Left renal cortex interstitium (tissue), 4 donors: ENCODE data around the gene SLC26A9. TPM values are rescaled to one million over a fixed set of nuclear protein-coding genes. Genes with fewer than 3 reads are reported as not detected.

ENCODE experiments used
- DNase-seq, 4 donors: peaks; one replicate each; pipeline ENCODE4 v3.0.0-alpha.2; 2013; ENCODE audit warnings: low read depth in 4 of 4, low spot score in 2 of 4, missing footprints in 1 of 4
- polyA plus RNA-seq, 4 donors: library from polyadenylated mRNA; unstranded; fragments of 120-200 nt; gene quantifications; one replicate each; pipeline ENCODE4 v1.2.1, GENCODE V29; 2013; ENCODE audit not compliant: insufficient read length in 4 of 4

The SLC26A9 gene
- polyA plus RNA-seq, 4 donors, result 0.14 to 0.39 (median 0.25) TPM

DNA sequence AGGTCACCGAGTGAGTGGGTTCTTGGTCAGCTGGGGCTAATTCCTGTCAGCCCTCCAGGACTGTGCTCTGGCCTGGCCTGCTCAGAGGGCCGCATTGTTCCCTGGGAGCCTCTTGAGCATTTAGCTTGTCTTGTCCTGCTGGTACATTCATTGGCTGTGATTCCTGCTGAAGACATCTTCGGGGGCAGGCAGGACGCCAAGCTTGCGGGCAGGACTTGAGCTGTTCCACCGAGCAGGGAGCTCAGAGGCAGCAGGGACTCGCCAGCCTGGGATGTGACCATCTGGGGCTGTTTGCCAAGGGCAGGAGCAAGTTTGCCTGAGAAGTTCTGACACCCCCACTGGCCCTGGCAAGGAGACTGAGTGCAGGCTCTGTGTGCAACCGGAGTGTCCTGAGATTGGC, 7.0 kb upstream of the SLC26A9 start:
- no peak for DNase-seq

DNA sequence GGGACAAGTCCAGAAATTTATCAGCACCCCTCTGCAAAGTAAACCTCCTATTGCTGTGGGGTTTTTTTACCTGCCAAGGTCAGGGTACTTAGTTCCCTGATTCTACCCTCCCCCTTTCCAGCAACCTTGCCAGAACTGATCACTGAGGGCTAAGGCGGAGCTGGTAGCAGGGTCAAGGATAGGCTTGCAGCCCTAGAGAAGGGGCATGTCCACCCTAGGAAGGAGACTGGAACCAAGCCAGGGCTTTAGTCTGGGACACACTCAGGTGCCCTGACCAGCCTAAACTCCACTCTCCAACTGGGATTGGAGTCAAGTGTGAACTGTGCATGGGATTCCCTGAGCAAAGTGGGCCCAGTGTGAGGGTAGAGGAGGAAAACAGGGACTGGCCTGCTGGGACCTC, 6.5 kb upstream of the SLC26A9 start:
- no peak for DNase-seq

DNA sequence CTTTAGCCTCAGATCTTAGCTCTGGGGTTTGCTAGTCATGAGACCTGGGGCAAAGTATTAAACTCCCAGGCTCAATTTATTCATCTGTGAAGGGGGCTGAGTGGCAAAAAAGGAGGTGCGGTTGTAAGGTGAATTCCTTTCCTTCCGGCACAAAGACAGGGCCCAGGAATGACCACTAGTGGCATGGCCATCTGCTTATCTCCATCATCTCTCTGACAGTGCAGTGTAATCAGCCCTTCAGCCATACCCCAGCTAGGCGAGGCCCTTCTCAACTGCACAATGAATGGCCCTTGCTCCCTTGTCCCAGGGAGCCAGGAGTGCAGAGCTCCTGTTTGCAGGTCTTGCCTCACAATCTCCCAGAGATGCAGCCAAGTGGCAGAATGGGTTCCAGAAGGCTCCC, 5.6 kb upstream of the SLC26A9 start:
- DNase-seq, result no peak

DNA sequence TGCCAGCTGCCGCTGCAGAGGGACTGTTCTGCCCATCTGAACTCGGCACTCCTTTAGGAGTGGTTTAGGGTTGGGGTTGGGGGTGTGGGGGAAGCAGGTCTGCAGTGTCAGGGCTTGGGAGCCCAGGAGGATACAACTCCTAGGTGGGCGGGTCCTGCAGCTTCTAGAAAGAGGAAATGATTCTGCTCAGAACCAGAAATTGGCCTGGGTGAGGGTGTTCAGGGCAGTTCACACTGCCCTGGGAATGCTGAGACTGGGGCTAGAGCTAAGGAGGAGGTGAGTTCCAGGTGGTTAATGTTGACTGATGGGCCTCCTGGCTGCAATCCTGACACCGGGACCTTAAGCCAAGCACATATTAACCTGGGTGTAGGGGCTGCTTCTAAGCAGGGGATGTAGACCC, 4.8 kb upstream of the SLC26A9 start:
- DNase-seq, result no peak

DNA sequence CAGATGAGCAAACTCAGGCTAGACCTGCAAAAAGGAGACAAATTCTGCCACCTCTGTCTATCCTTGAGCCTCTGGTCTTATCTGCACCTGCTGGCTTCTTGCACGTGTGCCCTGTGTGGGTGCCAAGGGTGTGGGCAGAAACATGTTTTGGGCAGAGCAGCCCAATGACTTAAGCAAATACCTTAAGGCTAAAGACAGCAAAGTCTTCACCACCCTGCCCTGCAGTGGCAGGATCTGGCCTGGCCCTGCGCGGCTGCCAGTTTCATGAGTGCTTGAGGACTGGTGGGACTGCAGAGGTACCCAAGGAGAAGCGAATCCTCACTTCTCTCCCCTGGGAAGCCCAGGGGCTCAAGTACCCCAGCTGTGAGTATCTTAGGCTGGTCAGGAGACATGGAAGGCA, 3.8 kb upstream of the SLC26A9 start:
- no peak for DNase-seq

DNA sequence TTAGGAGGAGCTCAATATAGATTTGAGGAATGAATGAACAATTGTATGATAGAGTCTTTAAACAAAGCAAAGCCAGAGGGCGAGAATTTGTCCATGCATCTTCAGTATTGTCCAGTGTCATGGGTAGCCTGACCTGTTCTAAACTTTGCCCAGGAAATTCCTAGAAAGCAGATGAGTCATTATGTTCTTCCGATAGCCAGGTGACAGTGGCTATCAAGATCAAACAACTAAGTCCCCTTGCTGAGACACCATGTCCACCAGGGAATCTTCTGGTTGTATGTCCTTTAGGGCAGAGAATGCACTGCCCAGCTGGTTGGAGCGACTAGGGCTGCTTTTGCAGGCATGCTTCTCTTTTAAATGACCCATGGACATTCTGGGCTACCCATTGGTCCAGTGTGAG, 1.8 kb upstream of the SLC26A9 start:
- DNase-seq, result no peak

DNA sequence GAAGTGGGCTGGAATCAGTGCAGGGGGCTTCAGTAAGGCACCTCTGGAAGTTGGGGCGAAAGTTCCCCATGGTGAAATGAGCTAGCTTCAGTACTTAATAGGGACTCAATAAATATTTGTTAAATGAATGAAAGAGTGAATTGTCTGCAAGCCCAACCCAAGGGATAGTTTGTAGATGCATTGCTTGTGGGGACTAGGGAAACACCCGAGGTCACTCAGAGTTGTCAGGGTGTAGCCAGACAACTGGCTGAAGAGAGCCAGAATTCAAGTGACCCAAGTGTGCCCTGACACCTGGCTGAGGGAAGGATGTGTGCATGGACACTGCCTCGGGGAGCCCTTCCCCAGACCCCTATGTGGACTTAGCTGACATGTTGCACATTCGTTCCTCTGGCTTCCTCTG, 1.3 kb upstream of the SLC26A9 start:
- no peak for DNase-seq

DNA sequence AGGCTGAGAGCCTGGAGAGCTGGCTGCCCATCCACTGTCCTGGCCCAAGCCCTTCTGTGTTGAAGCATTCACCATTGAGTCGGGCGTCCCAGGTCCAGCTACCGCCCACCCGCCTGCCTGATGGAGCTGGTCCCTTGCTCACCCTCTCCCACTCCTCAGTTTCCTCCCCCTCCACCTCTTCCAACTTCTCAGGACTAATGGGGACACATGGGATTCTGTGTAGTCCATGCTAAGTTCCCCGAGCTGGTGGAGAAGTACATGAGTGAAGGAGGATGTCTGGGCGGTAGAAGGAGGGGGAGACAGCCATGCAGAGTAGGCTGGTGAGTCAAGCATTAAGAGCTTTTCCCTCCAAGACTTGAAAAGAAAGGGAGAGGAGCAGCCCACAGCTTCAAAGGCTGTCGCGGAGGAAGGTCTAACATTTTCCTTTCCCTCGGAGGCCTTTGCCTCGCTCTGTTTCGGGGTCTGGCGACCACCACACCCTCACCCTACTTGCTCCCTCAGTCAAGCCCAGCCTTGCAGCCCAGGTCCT, 561 bp downstream of the SLC26A9 start:
- no peak for DNase-seq

DNA sequence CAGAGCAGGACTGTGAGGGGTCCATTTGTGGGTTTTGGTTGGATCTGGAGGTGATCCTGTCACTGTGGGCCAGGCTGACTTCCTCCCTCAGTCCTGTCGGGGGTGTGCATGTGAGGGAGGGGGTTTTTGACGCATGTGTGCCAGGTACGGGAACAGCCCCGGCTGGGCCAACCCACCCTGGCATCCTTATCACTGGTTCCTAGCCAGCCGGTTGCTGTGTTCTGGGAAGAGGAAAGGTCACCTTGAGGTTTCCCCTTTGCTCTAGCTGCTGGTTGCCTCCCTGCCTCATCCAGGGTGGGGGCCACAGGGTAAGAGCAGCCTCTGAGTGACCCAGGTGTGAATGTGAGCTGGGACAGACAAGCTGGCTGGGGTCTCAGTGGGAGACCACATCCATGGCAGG, 2.5 kb downstream of the SLC26A9 start:
- DNase-seq, result no peak

DNA sequence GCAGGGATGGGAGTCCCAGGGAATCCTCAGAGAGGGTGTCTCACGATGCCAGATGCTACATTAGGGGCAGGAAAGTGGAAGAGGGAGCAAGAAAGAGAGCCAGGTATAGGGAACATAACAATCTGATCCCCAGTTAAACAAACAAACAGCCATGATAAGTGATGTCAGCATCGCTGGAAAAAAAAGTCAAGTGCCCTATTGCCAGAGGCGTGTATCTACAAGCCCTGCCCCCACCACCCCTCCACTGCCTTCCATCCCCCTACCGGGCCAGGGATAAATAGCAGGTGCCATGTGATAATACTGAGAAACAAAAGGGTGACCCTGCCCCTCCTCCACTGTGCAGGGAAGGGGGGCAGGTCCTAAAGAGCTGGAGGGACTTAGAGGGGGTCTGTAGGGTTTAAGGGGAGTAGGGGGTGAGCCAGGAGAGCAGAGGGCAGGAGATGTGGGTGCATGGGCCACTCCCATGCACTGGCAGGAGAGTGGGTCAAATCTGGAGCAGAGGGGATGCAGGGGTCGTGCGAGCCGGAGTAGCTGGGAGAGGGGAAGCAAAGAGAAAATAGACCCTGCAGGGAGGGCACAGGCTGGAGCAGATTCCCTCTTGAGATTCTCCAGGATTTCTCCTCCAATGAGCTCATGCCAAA, 3.4 kb downstream of the SLC26A9 start:
- no peak for DNase-seq

DNA sequence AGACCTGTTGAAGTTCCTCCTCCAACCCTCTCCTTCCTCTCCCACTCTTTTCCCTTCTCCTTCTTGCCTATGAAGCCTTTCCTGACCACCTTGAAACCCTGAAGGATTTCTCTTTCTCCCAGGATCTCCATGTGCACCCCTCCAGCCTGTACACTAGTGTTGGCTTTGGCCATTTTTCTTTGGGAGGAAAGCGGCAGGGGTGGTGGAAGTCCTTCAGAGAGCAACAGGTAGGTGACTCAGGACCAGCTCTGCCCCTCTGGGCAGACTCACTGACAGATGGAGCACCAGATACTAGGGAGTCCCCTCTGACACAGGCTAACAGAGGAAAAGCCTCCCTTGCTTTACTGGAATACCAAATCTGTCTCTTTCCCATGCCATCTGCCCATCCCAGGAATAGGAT, 4.6 kb downstream of the SLC26A9 start:
- DNase-seq, result no peak

DNA sequence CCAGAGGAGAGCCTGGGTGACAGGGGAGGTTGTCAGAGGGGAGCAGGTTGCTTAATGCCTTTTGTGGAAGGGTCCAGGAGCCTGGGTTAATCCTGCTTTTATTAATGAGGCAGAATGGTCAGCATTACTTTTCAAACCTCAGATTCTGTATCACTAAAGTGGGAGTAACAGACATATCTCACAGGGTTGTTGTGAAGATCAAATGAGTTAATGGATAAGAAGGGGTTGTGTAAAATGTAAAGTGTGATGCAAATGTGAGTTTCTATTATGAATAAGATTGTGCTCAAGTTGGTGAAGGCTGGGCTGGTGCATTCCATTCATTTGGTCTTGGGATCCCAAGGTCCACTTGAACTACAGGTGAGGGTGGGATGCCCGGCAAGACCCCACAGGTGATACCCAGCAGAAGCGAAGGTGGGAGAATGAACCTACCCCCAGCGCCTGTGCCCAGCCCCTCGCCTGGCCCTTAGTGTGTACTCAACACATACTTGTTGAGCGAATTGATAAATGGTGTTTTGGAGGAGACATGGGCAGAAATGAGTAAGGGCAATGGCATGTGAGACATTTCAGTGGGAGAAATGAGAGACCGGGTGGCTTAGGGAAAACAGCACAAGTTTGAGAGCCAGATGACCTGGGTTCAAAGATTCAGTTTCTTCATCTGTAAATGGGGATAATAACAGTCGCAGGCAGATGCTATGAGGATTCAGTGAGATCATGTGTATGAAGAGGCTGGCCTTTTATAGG, 6.2 kb downstream of the SLC26A9 start:
- DNase-seq, result no peak

DNA sequence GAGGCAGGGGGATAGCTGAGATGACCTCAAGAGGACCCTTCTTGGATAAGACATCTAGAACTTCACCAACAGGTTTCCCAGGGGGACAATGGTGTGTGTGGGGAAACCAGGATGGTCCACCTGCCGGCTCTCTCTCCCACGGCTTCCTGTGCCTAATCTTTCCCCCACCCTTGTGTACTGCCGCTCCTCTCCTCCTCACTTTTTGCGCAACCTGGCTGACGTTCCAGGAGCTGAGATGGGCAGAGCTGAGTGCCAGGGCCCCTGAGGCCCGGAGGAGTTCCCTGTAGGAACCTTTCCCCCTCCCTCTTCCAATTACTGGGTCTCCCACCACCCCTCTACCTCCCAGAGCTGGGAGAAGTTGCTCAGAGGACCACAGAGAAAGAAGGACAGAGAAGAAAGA, 6.9 kb downstream of the SLC26A9 start:
- DNase-seq, result no peak

DNA sequence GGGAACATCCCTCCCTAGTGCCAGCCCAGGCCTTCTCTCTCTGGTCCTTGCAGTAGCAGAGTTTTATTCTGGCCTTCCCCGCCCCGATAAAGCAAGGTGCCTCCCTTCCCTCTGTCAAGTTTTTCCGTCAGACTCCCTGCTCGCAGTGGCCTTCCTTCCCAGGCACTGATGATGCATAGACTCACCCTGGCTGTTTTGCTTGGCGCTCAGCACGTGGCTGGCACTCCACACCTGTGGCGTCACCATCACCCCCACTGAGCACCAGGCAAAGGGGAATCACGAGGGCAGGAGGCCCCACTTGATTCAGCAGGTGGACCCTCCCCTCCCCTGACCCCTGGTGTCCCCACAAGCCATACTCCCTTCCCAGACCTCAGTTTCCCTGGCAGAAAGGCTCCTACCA, 7.4 kb downstream of the SLC26A9 start:
- DNase-seq, result no peak

DNA sequence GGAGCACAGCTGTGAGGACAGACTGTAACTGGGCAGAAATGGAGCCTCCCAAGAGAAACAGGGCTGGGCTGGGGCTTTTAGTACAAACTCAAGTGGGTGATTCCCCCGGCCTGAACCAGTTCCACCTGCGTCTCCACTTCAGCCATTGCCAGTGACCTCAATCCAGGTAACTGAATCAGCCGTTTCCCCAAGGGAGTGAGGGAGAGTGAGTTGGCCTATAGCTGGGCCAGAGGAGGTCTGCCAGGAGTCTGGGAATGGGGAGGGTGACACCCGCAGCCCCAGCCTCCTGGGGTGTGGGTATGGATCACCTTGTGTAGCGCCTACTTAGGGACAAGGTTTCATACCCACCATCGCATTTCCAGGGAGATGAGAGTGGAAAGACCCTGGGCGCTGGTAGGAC, 8.5 kb downstream of the SLC26A9 start:
- DNase-seq, result no peak

DNA sequence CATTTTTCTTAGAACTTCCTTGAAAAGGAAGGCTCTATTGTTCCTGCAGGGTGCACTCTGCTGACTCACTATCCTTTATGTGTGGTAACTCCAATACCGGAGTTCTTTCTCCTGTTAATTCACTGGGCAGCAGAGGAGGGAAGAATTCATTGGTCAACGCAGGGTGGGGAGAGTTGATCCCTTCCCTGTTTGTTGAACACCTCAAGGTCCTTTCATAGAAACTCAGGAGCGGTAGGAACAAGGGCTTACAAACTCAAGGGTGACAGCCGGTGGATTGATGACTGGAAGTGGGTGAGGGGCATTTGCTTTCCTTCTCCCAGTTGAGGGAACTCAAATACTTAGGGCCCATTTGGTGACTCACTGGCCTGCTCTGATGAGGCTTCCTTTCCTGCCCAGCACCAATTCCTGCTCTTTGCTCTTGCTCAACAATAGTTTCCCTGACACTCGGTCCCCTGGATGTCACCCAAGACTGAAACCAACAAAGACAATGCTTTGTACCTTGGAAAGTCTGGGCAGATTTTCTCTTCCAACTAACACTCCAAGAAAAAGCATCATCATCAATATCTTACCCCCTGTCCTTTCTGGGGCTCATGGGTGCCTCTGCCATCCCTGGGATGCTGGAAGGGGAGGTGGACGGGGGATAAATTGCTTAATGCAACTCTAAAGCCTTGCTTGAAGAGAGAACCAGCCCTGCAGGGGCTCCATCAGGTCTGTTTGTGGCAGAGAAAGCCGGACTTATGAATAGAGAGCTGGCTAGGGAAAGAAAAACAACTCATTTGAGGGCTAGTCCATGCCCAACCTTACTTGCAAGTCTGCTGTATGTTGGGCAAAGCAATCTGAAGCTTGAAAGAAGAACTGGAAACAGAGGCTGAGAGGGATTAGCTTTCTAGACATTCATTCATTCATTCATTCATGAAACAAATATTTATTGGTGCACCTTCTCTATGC, 9.3 kb downstream of the SLC26A9 start:
- no peak for DNase-seq

DNA sequence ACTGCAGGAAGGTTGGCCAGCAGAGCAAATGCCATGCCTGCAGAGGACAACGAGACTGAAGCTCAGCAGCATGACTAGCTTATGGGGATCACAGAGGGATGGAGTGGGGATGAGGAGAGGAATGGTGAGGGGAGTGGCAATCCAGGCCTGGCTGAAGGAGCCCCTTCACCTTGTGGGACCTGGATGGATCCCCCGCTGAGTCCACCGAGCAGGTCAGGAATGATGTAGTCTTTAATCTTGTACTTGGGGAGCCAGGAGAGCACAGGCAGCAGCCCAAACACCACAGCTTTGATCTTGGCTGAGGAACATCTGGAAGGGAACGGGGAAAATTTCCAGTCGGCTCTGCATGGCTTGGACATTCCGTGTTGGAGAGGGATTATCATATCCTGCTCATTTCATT, 10.5 kb downstream of the SLC26A9 start:
- DNase-seq, result no peak

DNA sequence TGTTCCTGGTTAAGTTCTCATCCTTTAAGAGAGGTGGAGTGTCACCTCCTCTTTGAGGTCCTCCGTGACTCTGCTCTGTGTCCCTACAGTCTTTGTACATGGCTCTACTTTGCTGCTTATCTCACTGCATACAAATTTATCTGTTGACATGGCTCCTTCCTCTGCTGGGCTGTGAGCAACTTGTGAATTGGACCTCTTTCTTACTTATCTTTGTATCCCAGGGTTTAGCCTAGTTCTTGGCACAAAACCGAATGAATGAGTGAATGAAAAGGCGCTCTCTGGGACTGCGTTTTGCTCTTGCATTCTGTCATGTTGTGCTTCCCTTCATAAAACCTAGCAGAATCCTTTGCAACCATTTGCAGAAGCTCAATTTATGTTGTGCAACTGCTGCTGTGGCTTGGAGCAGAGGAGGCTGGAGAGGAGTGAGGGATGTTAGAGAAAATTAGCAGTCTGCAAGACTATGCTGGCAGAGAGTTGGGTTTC, 12.4 kb downstream of the SLC26A9 start:
- DNase-seq, result no peak

DNA sequence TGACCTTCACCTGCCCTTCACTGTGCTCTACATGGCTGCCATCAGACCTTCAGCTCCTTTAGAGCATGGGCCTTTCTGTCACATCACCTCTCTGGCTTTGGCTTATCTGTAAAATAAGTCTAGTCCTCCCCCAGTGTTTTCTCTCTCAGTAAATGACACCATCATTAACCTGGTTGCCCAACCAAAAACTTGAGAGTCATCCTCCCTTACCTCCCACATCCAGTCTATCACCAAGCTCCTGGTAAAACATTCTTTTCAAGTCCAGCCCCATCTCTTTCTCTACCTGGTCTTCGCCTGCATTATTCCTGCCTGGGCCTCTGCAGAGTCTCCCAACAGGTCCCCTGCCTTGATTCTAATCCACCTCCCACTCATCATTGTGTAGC, 13.1 kb downstream of the SLC26A9 start:
- DNase-seq, result no peak

DNA sequence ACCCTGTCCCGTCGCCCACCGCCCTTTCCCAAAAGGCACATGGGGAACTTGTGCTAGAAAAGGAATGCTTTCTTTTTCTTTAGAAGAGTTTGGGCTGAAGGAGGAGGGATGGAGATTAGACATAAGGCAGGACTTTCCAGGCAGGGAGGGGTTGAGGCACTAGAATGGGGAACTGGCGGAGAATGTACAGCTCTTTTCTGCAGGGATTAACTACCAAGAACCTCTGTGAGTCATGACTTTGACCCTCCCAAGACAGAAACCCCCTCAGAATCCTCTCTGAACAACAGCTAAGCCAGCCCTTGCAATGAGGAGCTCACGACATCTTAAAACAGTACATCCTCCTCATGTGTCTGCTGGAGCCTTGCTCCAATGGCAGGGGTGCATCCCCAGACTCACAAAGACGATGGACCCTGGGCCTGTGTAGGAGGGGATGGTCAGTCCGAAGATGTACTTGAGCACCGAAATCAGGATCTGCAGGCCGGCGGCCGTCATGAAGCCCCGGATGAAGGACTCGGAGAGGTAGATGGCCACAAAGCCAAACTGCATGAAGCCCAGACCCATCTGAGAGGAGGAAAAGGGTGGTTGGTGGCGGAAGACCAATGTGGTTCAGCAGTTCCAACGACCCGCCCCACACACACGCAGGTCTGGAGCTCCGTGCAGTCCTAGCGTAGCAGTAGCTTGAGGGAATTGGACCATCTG, 13.6 kb downstream of the SLC26A9 start:
- DNase-seq, result no peak

DNA sequence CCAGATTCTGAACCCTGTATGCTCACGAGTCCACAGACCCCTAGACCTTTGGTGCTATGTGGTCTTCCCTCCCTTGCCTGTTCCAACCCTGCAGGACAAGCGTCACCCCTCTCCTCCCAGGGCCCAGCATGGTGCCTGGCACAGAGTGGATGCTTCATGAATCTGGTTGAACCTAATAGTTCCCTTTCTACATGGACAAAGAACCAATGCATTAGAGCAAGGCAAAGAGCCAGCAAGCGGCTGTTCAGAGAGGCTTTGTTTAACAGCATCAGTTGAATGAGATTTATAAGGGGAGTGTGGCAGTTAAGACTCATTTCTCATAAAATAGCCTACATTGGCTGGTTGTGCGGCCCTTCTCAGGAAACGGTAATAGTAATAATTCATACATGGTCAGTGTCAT, 14.9 kb downstream of the SLC26A9 start:
- DNase-seq, result peak in 1 of 4 donors; percentile 17
